DMS153 treated with DMSO at 0.1 percent for 48 hours (cell line): ENCODE measurements around the gene HBQ1.
"Not testable (repeated sequence)": the region's sequence is repeated elsewhere in the genome, so short reads cannot be mapped to it uniquely, and the experiment has no call there.

Experiments used
- DNase-seq: peaks from one replicate; lab custom pipeline; 2025; ENCODE audit not compliant: unreplicated experiment; lab: John Stamatoyannopoulos, UW

The HBQ1 gene

GRCh38 chr16:180101-180675 lies at the start of gene HBQ1:
TSS of gene HBQ1 (plus strand) at chr16:180459. CDS start at chr16:180487, 28 bp downstream.
- DNase-seq: no peak

GRCh38 chr16:130533-131173 lies 49.6 kb upstream of the HBQ1 start:
- no peak for DNase-seq

- no peak for DNase-seq
Measured at GRCh38 chr16:132120-132519, 48.1 kb upstream of the HBQ1 start.

- no peak for DNase-seq
Measured at GRCh38 chr16:133716-134115, 46.5 kb upstream of the HBQ1 start.

GRCh38 chr16:138049-138417 lies 42.2 kb upstream of the HBQ1 start:
- no peak for DNase-seq

- DNase-seq: no peak
Measured at GRCh38 chr16:140175-140857, 39.9 kb upstream of the HBQ1 start.

GRCh38 chr16:142405-142967 lies 37.8 kb upstream of the HBQ1 start:
- no peak for DNase-seq

- DNase-seq: no peak
Measured at GRCh38 chr16:143047-143446, 37.2 kb upstream of the HBQ1 start.

GRCh38 chr16:143456-143855 lies 36.8 kb upstream of the HBQ1 start:
- no peak for DNase-seq

GRCh38 chr16:144797-145252 lies 35.4 kb upstream of the HBQ1 start:
- DNase-seq: no peak

- DNase-seq: no peak
Measured at GRCh38 chr16:146646-147045, 33.6 kb upstream of the HBQ1 start.

- no peak for DNase-seq
Measured at GRCh38 chr16:149024-149660, 31.1 kb upstream of the HBQ1 start.

- DNase-seq: no peak
Measured at GRCh38 chr16:152141-153128, 27.8 kb upstream of the HBQ1 start, which contains the start of gene HBZ. TSS of gene HBZ (plus strand) at chr16:152644. CDS start at chr16:152910, 266 bp downstream.

GRCh38 chr16:153129-153521 lies 27.1 kb upstream of the HBQ1 start:
- not testable (repeated sequence) for DNase-seq

- DNase-seq: not testable (repeated sequence)
Measured at GRCh38 chr16:153550-154216, 26.6 kb upstream of the HBQ1 start.

- DNase-seq: no peak
Measured at GRCh38 chr16:154217-155030, 25.8 kb upstream of the HBQ1 start.

GRCh38 chr16:155031-155398 lies 25.2 kb upstream of the HBQ1 start:
- no peak for DNase-seq

- no peak for DNase-seq
Measured at GRCh38 chr16:159136-159849, 21.0 kb upstream of the HBQ1 start.
